ENCODE data around the gene USP9X.
"Not testable (repeated sequence)": the region's sequence is repeated elsewhere in the genome, so short reads cannot be mapped to it uniquely, and the experiment has no call there.

USP9X gene, protein sequence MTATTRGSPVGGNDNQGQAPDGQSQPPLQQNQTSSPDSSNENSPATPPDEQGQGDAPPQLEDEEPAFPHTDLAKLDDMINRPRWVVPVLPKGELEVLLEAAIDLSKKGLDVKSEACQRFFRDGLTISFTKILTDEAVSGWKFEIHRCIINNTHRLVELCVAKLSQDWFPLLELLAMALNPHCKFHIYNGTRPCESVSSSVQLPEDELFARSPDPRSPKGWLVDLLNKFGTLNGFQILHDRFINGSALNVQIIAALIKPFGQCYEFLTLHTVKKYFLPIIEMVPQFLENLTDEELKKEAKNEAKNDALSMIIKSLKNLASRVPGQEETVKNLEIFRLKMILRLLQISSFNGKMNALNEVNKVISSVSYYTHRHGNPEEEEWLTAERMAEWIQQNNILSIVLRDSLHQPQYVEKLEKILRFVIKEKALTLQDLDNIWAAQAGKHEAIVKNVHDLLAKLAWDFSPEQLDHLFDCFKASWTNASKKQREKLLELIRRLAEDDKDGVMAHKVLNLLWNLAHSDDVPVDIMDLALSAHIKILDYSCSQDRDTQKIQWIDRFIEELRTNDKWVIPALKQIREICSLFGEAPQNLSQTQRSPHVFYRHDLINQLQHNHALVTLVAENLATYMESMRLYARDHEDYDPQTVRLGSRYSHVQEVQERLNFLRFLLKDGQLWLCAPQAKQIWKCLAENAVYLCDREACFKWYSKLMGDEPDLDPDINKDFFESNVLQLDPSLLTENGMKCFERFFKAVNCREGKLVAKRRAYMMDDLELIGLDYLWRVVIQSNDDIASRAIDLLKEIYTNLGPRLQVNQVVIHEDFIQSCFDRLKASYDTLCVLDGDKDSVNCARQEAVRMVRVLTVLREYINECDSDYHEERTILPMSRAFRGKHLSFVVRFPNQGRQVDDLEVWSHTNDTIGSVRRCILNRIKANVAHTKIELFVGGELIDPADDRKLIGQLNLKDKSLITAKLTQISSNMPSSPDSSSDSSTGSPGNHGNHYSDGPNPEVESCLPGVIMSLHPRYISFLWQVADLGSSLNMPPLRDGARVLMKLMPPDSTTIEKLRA (N-terminal part only)

DNA sequence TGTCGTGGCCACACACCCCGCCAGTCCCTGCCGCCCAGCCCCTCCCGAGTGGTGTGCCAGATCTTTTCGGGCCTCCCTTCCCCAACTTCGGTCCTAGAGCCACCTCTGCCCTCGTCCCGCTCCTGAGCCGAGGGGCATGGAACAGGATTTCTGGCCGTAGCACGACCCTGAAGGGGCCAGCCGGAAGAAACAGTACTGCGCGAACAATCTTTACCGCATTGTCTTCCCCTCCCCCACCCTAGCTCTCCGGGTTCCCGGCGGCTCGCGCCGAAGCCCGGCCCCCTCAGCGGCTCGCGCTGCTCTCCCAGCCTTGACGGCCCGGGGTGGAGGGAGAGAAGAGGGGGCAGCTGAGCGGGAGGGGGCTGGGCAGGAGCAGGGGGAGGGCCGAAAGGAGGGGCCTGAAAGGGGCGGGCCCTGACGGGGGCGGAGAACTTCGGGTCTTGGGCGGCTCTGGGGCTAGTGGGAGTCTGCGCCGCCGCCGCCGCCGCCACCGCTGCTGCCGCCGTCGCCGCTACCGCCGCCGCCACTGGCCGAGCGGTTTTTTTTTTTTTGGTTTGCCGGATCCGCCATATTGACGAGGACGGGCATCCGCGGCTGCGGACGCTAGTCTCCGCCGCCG is at the start of gene USP9X:
TSS of gene USP9X (plus strand) at position 553 of the 619 bp plus-strand sequence. CDS start 38,184 bp downstream, outside the sequence.
- DNase-seq = peak; percentile 82 to 92 (median 84)

DNA sequence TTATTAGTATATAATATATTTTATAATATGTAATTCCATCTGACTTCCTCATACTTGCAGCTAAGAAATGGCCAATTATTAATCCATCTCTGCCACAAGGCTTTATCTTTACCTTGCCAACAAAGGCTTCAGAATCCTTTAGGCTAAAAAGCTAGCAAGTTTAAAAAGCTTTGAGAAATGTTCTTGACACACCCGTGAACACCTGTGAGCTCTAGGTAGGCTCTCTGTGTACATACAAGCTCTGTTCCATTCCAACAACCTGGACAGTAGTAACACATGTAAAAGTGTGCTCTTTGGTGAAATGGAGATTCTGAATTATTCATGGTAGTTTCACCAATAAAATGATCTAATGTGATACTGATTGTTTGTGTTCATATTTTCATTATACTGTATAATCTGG is 49.7 kb upstream of the USP9X start:
- DNase-seq = no peak

DNA sequence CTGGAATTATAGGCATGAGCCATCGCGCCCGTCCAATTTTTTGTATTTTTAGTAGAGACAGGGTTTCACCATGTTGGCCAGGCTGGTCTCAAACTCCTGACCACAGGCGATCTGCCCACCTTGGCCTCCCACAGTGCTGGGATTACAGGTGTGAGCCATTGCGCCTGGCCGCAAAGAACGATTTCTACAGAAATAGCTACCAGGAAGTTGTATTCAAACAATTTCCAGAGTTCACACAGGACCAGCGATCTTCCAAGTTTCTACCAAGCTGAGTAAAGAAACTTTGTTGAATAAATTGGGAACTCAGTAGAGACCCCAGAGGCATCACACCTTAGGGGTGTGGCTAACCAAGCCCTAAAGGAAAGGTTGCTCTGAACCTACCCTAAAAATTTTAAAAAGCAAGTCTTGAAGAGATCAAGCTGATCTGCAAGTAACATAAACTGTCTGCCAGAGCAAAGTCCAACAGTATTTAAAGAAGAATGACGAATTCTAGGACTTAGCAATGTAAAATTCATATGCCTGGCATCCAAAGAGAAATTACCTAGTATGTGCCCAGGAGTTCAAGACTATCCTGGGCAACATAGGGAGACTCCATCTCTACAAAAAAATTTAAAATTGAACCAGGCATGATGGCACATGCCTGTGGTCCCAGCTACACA is 48.4 kb upstream of the USP9X start:
- DNase-seq = no peak

DNA sequence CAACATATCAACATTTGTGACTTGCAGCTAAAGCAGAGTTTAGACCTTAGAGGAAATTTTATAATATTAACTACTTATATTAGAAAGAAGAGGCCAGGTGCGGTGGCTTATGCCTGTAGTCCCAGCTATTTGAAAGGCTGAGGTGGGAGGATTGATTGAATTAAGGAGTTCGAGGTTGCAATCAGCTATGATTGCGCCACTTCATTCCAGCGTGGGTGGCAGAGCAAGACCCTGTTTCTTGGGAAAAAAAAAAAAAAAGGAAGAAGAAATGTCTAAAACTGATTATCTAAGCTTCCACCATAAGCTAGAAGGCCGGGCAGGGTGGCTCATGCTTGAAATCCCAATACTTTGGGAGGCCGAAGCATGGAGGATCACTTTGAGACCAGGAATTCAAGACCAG is 42.0 kb upstream of the USP9X start:
- DNase-seq = peak in 1 of 3 donors; percentile 26

DNA sequence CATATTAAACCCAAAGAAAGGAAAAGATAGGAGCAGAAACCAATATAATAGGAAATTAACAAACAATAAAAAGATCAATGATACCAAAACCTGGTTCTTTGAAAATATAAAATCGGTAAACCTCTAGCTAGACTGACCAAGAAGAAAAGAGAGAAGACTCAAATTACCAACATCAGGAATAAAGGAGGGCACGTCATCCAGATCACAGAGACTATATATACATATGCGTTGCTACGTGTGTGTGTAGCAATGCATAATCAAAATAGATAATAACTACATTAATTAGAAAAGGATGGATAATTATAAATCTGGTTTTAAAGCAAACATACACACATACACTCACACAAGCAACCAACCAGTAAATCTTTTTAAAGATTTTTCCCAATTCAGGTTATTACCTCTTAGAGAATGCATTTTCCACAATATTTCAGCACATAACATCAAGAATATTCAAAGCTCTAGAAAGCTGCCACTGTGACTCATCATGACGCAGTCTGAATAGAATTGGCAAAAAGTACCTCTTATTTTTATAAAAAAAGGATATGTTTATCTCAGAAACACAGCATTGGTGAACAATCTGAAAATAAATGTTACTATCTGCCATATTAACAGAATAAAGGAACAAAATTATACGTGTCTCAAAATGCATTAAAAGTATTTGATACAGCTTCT is 41.4 kb upstream of the USP9X start:
- DNase-seq = peak; percentile 16 to 46 (median 30)

DNA sequence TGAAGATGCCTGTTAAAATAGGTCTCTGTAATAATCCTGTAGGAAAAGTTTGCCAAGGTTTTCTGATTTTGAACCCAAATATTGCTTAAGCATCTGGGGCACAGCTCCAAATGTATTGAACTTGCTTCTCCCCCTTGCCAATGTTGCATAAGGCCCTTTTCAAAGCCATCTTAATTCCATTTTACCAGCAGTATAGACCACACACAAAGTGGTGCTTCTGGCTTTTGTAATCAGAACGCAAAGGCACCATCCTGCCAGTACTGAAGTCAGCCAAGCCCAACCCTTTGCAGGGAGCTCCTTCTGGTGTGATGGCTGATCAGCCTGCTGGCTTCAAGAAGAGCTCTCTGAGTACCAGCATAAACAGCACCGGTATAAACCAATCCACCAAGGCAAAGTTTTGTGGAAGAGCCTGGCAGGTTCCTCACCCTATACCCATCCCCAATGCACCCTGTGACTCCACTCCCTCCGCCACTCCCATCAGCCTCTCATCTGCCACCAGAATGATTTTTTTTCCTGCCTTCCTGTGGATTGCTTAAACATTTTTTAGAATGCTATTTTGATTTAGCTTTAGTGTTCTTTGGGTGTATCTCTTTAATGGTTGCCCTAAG is 39.2 kb upstream of the USP9X start:
- no peak for DNase-seq

DNA sequence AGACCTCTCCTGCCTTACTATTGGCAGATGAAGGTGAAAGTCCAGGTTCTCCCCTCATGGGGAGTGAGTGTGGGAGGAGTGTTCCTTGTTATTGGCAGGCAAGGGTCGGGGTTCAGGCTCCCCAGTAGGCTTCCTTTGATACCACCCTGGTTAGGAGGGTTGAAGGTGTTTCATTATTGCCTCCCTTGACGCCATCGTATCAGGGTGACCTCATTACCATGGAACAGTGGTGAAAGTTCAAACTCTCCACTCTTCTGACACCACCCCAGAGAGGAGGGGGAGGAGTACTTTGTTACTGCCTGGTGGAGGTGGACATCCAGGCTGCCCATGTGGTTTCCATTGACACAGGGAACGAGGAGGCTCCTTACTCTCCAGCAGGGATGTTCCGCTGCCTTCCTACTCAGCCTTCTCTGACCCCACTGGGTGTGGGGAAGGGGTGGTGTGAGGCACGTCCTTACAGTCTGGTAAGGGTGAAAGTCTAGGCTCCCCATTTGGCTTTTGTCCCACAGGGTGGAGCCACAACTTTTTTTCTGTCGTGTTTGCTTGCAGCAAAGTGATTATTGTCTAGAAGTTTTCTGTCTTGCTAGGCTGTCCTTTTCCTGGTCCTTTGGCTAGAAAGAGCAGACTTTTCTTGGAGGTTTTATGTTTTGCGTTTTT is 37.2 kb upstream of the USP9X start:
- peak in 1 of 3 donors; percentile 3 for DNase-seq

DNA sequence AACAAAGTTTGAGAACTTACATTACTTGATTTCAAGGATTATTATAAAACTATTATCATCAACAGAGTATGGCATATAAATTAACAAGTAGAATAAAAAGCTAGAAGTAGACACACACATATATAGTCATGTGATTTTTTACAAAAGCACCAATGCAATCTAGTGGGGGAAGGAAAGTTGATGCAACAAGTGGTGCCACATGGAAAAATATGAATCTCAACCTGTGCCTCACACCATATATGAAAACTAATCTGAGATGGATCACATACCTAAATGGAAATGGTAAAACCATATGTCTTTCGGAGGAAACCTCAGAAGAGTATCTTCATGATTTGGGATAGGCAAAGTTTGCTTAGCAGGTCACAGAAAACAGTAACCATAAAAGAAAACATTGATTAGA is 34.9 kb upstream of the USP9X start:
- DNase-seq = no peak

DNA sequence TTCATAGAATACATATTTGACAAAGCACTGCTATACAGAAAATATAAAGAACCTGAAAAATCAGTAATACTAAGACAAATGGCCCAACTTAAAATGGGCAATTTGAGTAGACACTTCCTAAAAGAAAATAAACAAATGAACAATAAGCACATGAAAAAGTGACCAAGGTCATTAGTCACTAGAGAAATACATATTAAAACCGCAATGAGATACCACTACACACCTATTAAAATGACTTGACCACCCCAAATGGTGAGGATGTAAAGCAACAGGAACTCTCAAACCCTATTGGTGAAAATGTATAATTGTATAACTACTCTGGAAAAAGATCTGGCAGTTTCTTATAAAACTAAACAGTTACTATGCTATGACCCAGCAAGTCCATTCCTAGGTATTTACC is 34.0 kb upstream of the USP9X start:
- DNase-seq = no peak

DNA sequence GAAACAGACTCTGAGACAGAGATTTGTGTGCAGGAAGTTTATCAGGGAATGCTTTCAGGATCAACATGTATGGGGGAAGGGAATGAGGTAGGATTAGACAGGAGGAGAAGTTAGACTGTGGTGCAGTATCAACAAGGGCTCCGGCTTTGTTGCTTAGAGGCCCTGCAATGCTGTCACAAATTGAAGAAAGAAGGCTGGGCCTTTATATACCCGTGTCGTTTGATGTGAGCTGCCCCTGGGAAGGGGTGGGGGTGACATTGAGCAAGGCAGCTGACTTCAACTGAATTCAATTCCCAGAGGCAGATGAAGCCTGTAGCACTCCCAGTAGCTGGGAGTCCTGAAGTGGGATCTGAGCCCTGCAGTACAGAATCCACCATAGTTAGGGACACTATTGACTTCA is 29.5 kb upstream of the USP9X start:
- DNase-seq = no peak

DNA sequence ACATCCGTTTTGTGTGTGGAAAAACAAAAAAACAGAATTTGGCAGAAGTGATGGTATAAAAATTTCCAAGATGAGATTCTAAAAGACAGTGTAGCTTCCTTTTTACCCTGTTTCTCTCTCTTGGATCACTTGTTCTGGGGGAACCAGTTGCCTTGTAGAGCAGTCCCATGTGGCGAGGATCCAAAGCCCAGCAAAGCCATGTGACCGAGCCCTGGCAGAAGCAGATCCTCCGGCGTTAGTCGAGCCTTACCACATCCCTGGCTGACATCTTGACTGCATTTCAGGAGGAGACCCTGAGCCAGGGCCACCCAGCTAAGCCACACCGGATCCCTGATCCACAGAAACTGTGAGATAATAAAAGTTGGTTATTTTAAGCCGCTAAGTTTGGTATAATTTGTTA is 22.0 kb upstream of the USP9X start:
- not testable (repeated sequence) for DNase-seq

DNA sequence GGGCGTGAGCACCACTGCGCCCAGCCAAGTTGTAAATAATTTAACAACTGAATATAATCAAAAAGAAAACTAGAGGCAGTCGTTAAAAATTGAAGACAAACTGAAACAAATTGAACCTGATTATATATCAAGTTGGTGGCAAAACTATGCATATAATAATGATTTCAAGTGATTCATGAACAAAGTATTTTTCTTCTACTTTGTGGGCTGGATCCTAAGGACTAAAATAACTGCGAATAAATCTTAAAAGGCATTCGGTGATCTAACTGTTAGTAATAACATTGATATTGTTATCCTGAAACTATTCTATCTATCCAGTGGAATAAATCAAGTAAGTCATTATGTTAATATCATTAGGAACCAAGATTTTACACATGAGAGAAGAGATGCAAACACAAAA is 21.2 kb upstream of the USP9X start:
- no peak for DNase-seq

DNA sequence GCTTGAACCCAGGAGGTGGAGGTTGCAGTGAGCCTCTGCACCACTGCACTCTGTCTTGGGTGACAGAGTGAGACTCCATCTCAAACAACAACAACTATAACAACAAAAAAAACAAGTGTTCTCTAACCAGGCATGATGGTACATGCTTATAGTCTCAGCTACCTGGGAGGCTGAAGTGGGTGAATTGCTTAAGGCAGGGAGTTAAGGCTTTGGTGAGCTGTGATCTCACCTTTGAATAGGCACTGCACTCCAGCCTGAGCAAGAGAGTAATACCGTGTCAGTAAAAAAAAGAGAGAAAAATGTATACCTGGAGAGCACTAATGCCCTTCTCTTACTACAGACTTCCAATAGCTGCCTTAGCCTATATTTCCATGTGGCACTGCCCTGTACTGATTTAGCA is 18.9 kb upstream of the USP9X start:
- no peak for DNase-seq

DNA sequence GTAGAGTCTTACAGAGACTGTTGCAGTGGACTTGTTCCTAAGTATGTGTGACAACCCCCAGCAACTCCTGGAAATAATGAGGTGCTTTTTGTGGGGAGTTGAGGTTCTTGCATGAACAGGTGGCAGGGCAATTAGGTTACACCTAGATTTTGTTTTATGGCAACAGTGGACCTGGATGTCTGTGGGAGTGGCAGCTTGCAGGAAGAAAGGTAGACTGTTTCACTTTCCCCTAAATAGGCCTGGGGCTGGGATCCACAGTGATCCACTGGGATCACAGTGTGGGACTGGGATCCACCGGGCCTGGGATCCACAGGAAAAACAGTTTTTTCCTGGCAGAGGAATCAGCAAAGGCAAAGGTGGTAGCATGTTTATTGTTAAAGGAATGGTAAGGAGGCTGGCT is 18.3 kb upstream of the USP9X start:
- DNase-seq = no peak

DNA sequence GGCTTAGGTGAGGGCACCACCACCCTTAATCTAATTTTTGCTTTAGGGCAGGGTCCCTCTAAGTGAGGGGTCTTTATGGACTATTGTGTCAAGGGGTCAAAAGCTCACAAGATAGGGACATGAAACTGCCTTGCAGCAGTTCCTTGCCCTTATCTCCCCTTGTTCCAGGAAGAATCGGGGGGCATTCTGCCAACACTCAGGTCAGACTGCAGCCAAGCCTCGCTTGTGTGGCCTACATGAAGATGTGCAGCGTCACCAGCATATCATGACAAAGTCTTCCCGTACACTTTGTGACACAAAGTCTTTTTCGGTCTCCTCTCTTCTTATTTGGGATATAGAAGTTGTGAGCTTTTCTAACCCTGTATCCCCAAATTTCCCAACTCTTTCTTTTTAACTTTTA is 17.5 kb upstream of the USP9X start:
- no peak for DNase-seq

DNA sequence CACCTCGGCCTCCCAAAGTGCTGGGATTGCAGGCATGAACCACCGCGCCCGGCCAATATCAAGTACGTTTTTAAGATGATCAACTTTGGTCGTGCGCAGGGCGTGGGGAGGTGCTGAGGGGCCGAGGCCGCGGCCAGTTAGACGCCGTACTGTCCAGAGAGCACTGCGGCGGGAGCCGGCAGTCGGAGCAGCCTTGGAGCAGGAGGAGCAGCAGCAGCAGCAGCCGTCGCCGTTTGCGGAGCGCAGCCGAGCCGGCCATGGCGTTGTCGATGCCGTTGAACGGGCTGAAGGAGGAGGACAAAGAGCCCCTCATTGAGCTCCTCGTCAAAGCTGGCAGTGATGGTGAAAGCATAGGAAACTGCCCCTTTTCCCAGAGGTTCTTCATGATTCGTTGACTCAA is 8.5 kb upstream of the USP9X start:
- no peak for DNase-seq

DNA sequence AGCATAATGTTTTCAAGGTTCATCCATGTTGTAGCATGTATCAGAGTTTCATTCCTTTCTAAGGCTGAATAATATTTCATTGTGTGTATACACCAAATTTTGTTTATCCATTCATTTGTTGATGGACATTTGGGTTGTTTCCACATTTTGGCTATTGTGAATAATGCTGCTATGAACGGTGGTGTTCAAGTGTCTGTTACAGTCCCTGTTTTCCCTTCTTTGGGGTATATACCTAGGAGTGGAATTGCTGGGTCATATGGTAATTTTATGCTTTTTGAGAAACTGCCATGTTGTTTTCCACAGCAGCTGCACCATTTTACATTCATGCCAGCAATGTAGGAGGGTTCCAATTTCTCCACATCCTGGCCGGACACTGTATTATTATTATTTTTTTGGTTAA is 3.4 kb upstream of the USP9X start:
- DNase-seq = no peak

DNA sequence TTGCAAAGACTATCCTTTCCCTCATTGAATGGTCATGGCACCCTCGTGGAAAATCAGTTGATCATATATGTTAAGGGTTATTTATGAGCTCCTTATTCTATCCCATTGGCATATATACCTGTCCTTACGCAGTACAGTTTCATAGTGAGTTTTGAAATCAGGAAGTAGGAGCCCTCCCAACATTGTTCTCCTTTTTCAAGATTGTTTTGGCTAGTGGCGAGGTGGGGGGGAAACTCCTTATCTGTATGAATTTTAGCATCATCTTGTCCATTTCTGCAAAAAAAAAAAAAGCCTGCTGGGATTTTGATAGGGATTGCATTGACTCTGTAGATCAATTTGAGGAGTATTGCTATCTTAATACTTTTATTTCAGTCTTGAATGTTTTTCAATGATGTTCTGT is 2.5 kb upstream of the USP9X start:
- DNase-seq = peak; percentile 10 to 28 (median 23)

DNA sequence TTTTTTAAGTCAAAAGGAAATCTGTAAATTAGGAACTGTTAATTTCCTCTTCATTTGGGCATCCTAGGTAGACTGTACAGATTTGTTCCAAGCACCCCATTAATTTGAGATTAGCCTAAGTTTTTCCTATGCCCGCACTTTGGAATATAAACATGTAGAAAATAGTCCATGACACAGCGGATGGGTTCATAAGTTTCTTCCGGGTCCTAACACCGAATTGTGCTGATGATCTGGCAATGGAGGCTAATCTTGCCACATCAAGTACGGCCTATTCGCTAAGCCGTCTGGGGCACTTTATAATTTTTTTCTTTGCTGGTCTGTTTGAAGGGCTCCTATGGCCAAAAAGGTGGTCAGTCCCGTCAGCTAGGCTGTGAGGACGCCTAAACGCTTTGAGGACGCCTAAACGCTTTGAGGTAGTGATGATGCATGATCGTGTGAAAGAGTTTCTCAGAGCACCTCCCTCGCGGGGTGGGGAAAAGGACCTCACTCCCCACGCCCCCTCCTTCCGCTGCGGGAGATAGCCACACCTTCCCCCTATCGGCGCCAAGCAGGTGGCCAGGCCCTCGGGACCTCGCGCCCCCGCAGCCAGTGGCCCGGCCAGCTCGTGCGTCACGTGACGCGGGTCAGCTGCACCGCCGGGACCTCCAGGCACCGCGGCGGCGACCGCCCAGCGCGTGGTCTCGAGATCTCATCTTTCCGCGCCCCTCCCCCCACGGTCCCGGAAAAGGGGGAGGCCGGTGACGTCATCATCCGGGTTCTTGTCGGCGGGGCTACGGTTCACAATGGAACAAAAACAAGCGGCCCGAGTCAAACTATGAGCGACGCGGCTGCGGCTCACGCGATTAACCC is 977 bp upstream of the USP9X start:
- DNase-seq = peak; percentile 91 to 96 (median 95)

DNA sequence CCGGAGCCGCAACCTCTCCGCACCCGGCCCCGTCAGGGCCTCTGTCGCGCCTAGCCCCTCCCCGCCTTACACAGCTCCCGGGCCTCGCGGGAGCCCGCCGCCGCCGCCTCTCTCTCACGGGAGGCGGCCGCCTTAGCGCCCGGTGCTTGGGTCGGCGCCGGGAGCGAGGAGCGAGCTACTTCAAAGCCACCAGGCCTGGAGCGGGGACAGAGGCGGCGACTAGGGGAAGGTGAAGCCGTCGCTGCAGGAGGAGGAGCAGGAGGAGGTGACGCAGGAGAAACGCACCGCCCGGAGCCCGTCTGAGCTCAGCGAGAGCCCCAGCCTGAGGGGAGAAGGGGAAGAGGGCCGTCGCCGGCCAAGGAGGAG is 250 bp downstream of the USP9X start:
- peak in 2 of 3 donors; percentile 68 to 74 for DNase-seq

Data from suppressor macrophage treated with lipopolysaccharide for 1 hour (primary cell).